Caco-2 (cell line): Measurements from ENCODE around the gene CCR3. TPM values are rescaled to one million over a fixed set of nuclear protein-coding genes. Genes with fewer than 3 reads are reported as not detected.

Experiments
- BruUV-seq: library from RNA; stranded (reverse); fragments of 400-500 nt; replicated peaks from 2 replicates; lab custom pipeline; 2021; lab: Mats Ljungman, UMichigan
- CTCF ChIA-PET: fragments of 300-600 bp; sonication (Branson Sonifier 250); formaldehyde crosslinking; loops from one replicate; lab custom pipeline; 2022; ENCODE audit warnings: antibody characterized with exemption; lab: Charles Lee
- POLR2A ChIA-PET: fragments of 300-600 bp; sonication (Branson Sonifier 250); formaldehyde crosslinking; loops from one replicate; lab custom pipeline; 2022; ENCODE audit warnings: antibody characterized with exemption; lab: Charles Lee
- DNase-seq, 2 experiments: peaks; one replicate each; pipeline versions ENCODE4 v3.0.0 to v3.0.0-alpha.2; 2020 to 2022
- H3K27me3 ChIP-seq: replicated peaks from 2 replicates; pipeline ENCODE4 v1.6.0; 2011; ENCODE audit warnings: low read length; ENCODE audit not compliant: control insufficient read depth, insufficient read depth
- H3K36me3 ChIP-seq: 2 replicates; pipeline ENCODE4 v1.5.1; 2011; ENCODE audit warnings: low read length; ENCODE audit not compliant: control insufficient read depth, insufficient read depth
- H3K4me1 ChIP-seq: fragments of 250-450 bp; sonication (Bioruptor Pico); 2 replicates; pipeline ENCODE4 v1.5.1; 2020; ENCODE audit warnings: mild to moderate bottlenecking
- H3K4me3 ChIP-seq: 2 replicates; pipeline ENCODE4 v1.5.1; 2011; ENCODE audit warnings: low read depth, mild to moderate bottlenecking, control low read depth, low read length
- H3K9me3 ChIP-seq: fragments of 250-450 bp; sonication (Bioruptor Pico); 2 replicates; pipeline ENCODE4 v1.5.1; 2020; ENCODE audit warnings: mild to moderate bottlenecking, moderate library complexity
- H3K27ac Mint-ChIP-seq: one replicate; pipeline ENCODE4 v1.8.0; 2022; ENCODE audit warnings: mixed read lengths; ENCODE audit not compliant: unreplicated experiment
- H3K27me3 Mint-ChIP-seq: one replicate; pipeline ENCODE4 v1.8.0; 2022; ENCODE audit warnings: mixed read lengths; ENCODE audit not compliant: insufficient read depth, unreplicated experiment
- H3K36me3 Mint-ChIP-seq: one replicate; pipeline ENCODE4 v1.8.0; 2022; ENCODE audit warnings: mild to moderate bottlenecking, mixed read lengths; ENCODE audit not compliant: insufficient read depth, unreplicated experiment
- H3K4me1 Mint-ChIP-seq: one replicate; pipeline ENCODE4 v1.8.0; 2022; ENCODE audit warnings: low read depth, mixed read lengths; ENCODE audit not compliant: unreplicated experiment
- H3K4me3 Mint-ChIP-seq: one replicate; pipeline ENCODE4 v1.8.0; 2022; ENCODE audit warnings: mild to moderate bottlenecking, moderate library complexity, mixed read lengths; ENCODE audit not compliant: unreplicated experiment
- H3K9me3 Mint-ChIP-seq: one replicate; pipeline ENCODE4 v1.8.0; 2022; ENCODE audit warnings: mixed read lengths; ENCODE audit not compliant: unreplicated experiment
- intact Hi-C: fragments of 100-400 bp; cut with micrococcal nuclease; formaldehyde crosslinking; loops from one replicate; pipeline ENCODE4 v1.10.0; 2022; ENCODE audit not compliant: unreplicated experiment
- total RNA-seq: library from RNA; stranded (reverse); gene quantifications from 2 replicates; pipeline ENCODE4 v1.2.3, GENCODE V29; 2022
- TF ChIP-seq, protein P1 (sequence below), 2 experiments: fragments of 200-600 bp in 1 of 2; IDR thresholded peaks; 1 replicate in 1 of 2; 2 replicates in 1 of 2; pipeline versions ENCODE4 v1.5.1 to v1.8.0; 2011 to 2022; ENCODE audit warnings: antibody characterized with exemption in 1 of 2, control low read depth in 1 of 2, inconsistent platforms in 1 of 2, low read depth in 1 of 2, low read length in 1 of 2, mild to moderate bottlenecking in 1 of 2, moderate library complexity in 1 of 2; ENCODE audit not compliant: insufficient read depth in 1 of 2, severe bottlenecking in 1 of 2, unreplicated experiment in 1 of 2

CCR3 gene
- total RNA-seq, 1 experiment from 2014 or later = 0.64 TPM

DNA sequence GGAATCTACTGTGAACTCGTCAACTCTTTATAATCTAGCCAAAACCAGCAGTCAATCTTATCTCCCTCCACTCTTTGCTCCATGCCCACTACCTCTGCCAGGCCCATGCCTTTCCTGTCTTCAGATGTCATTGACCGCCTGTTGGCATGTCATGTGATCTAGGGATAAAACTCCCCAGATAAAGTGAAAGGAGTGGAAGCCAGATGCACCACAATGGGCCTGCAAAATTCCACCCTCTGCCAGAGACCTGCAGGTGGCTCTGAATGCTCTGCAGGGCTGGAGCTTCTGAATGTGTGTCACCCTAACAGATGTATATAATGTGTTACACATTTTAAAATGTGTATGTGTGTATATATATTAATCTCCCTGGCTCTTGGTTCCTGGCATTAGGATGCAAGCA, 2.3 kb upstream of the CCR3 start:
- Histone ChIP-seq H3K27me3 (no peaks in the 10 kb centered on the region), H3K4me3 (no peak overlapping the region), H3K9me3 (no peaks in the 10 kb centered on the region), H3K4me1 (no peaks in the 10 kb centered on the region), H3K36me3 (no peaks in the 10 kb centered on the region)
- no TSS peak for BruUV-seq
- intact Hi-C loops = no loop called here
- no peak for DNase-seq
- Mint-ChIP-seq H3K27ac (no peak overlapping the region), H3K4me1 (no peaks in the 10 kb centered on the region), H3K36me3 (no peaks in the 10 kb centered on the region), H3K4me3 (no peak overlapping the region), H3K27me3 (peaks cover 3% of the 10 kb centered on the region), H3K9me3 (no peaks in the 10 kb centered on the region)
- TF ChIP-seq, protein P1, sequence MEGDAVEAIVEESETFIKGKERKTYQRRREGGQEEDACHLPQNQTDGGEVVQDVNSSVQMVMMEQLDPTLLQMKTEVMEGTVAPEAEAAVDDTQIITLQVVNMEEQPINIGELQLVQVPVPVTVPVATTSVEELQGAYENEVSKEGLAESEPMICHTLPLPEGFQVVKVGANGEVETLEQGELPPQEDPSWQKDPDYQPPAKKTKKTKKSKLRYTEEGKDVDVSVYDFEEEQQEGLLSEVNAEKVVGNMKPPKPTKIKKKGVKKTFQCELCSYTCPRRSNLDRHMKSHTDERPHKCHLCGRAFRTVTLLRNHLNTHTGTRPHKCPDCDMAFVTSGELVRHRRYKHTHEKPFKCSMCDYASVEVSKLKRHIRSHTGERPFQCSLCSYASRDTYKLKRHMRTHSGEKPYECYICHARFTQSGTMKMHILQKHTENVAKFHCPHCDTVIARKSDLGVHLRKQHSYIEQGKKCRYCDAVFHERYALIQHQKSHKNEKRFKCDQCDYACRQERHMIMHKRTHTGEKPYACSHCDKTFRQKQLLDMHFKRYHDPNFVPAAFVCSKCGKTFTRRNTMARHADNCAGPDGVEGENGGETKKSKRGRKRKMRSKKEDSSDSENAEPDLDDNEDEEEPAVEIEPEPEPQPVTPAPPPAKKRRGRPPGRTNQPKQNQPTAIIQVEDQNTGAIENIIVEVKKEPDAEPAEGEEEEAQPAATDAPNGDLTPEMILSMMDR (IDR thresholded peaks at IDR 0.05; ENCODE audit: insufficient read depth in 1 of 2, low read depth in 1 of 2, low read length in 1 of 2, severe bottlenecking in 1 of 2, unreplicated experiment in 1 of 2) = no peak
- CTCF ChIA-PET = interaction anchor here (0.6 to 0.8 kb wide), 2 partner anchors 135 to 161 kb away, joined by 3 read pairs; no protein-coding TSS in a partner anchor
- POLR2A ChIA-PET = no interaction called here

DNA sequence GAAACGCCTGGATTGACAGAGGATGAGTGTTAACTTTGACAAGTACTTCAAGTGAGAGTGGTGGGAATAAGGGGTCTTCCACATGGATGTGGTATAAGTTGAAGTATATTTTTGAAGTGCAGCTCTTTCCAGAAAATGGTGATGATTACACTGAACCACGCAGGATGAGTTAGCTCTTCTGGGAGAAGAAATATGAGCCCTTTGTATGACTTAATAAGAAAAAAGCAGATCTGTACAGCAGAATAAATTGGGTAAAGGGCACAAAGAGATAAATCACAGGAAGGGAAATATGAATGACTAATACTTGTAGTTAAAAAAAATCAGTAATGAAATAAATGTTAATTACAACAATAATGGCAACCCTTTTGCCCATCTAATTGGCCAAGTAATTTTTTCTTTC, 1.3 kb downstream of the CCR3 start:
- Mint-ChIP-seq H3K36me3 (no peaks in the 10 kb centered on the region), H3K9me3 (no peaks in the 10 kb centered on the region), H3K27ac (no peak overlapping the region), H3K4me3 (no peak overlapping the region), H3K27me3 (peaks cover 3% of the 10 kb centered on the region), H3K4me1 (no peaks in the 10 kb centered on the region)
- no TSS peak for BruUV-seq
- no peak overlapping the region for H3K4me3 ChIP-seq
- DNase-seq = no peak
- intact Hi-C loops = no loop called here
- H3K9me3 ChIP-seq = no peaks in the 10 kb centered on the region
- CTCF ChIA-PET = no interaction called here
- POLR2A ChIA-PET = no interaction called here
- H3K27me3 ChIP-seq = no peaks in the 10 kb centered on the region
- H3K4me1 ChIP-seq = no peaks in the 10 kb centered on the region
- no peaks in the 10 kb centered on the region for H3K36me3 ChIP-seq
- TF ChIP-seq, protein P1 (IDR thresholded peaks at IDR 0.05; ENCODE audit: insufficient read depth in 1 of 2, low read depth in 1 of 2, low read length in 1 of 2, severe bottlenecking in 1 of 2, unreplicated experiment in 1 of 2) = no peak

DNA sequence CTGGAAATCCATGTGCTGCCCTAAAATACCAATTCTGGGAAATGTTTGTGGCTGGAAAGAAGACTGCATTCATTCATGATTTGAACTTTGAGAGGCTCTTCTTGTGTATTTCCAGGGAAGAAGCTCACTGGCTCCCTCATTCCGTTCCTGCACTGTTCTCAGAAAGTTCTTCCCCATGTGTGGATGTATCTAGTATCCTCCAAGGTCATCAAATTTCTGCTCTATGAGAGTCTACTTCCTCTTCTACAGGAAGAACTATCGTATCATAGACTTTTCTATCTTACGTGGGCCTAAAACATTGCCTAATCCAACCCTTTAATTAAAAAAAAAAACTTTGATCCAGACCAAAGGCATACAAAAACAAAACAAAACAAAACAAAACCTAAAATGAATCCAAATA, 2.9 kb downstream of the CCR3 start:
- ChIA-PET CTCF (no interaction called here), POLR2A (no interaction called here)
- Mint-ChIP-seq H3K4me1 (no peaks in the 10 kb centered on the region), H3K27ac (no peak overlapping the region), H3K27me3 (peaks cover 3% of the 10 kb centered on the region), H3K4me3 (no peak overlapping the region), H3K9me3 (no peaks in the 10 kb centered on the region), H3K36me3 (no peaks in the 10 kb centered on the region)
- TF ChIP-seq, protein P1 (IDR thresholded peaks at IDR 0.05; ENCODE audit: insufficient read depth in 1 of 2, low read depth in 1 of 2, low read length in 1 of 2, severe bottlenecking in 1 of 2, unreplicated experiment in 1 of 2) = no peak
- DNase-seq = no peak
- BruUV-seq = no TSS peak
- intact Hi-C loops = no loop called here
- H3K27me3 ChIP-seq = no peaks in the 10 kb centered on the region
- no peak overlapping the region for H3K4me3 ChIP-seq
- no peaks in the 10 kb centered on the region for H3K36me3 ChIP-seq
- H3K9me3 ChIP-seq = no peaks in the 10 kb centered on the region
- H3K4me1 ChIP-seq = no peaks in the 10 kb centered on the region
